Esophagus squamous epithelium (tissue), 5 donors: ENCODE measurements around the gene DOC2A. TPM values are rescaled to one million over a fixed set of nuclear protein-coding genes. Genes with fewer than 3 reads are reported as not detected.

Experiments used
- DNase-seq: peaks from one replicate; lab custom pipeline; 2025; lab: John Stamatoyannopoulos, UW
- H3K27ac ChIP-seq, 4 donors: fragments of 200-600 bp; sonication (generic); one replicate each; pipeline ENCODE4 v1.5.1; 2016 to 2019; ENCODE audit warnings: mild to moderate bottlenecking in 1 of 4
- H3K27me3 ChIP-seq, 4 donors: fragments of 200-600 bp; sonication (generic); 1 replicate in 3 of 4; 2 replicates in 1 of 4; pipeline versions ENCODE4 v1.5.1 to v1.6.0; 2017 to 2021; ENCODE audit warnings: antibody characterized with exemption in 1 of 4
- H3K36me3 ChIP-seq, 3 donors: fragments of 200-600 bp; sonication (generic); one replicate each; pipeline ENCODE4 v1.5.1; 2016 to 2019
- H3K4me1 ChIP-seq, 3 donors: fragments of 200-600 bp; sonication (generic); one replicate each; pipeline ENCODE4 v1.5.1; 2017 to 2019
- H3K4me3 ChIP-seq, 4 donors: fragments of 200-600 bp; sonication (generic); 1 replicate in 3 of 4; 2 replicates in 1 of 4; pipeline ENCODE4 v1.5.1; 2016 to 2019; ENCODE audit warnings: mild to moderate bottlenecking in 2 of 4, moderate library complexity in 1 of 4
- H3K9me3 ChIP-seq, 3 donors: fragments of 200-600 bp; sonication (generic); one replicate each; pipeline ENCODE4 v1.5.1; 2016 to 2019
- POLR2A ChIP-seq, 4 donors: fragments of 450-650 bp; IDR thresholded peaks; one replicate each; pipeline ENCODE4 v1.6.1; 2017; ENCODE audit warnings: antibody characterized with exemption in 4 of 4, mild to moderate bottlenecking in 4 of 4, moderate library complexity in 3 of 4
- WGBS, 2 donors: methylation state at CpG; one replicate each; pipeline ENCODE4 v1.1.5; 2018; 5-methylcytosine and 5-hydroxymethylcytosine counted together
- intact Hi-C: fragments of 100-400 bp; cut with DNase I; formaldehyde crosslinking; loops from one replicate; pipeline ENCODE4 v1.15.0; 2022
- total RNA-seq, 4 donors: library from RNA; depleted of rRNA; stranded (reverse); fragments of >200 nt; gene quantifications; one replicate each; pipeline ENCODE4 v1.1.0, GENCODE V29; 2016
- TF ChIP-seq, protein P1 (sequence below), 6 experiments: fragments of 450-650 bp in 4 of 6; fragments of 200-600 bp in 2 of 6; sonication (generic) in 2 of 6; IDR thresholded peaks; one replicate each; pipeline ENCODE4 v1.5.1; 2016 to 2019; ENCODE audit warnings: antibody characterized with exemption in 6 of 6, mild to moderate bottlenecking in 4 of 6, moderate library complexity in 4 of 6
- donor health status: DM: yes; HTN: yes; CAD: no.

Gene DOC2A
- total RNA-seq, 4 donors from 2014 or later, result 0.50 to 0.76 TPM; not detected in 2

- intact Hi-C loops, result no loop called here
- TF ChIP-seq POLR2A (IDR thresholded peaks at IDR 0.05), result no peak
- TF ChIP-seq, protein P1, sequence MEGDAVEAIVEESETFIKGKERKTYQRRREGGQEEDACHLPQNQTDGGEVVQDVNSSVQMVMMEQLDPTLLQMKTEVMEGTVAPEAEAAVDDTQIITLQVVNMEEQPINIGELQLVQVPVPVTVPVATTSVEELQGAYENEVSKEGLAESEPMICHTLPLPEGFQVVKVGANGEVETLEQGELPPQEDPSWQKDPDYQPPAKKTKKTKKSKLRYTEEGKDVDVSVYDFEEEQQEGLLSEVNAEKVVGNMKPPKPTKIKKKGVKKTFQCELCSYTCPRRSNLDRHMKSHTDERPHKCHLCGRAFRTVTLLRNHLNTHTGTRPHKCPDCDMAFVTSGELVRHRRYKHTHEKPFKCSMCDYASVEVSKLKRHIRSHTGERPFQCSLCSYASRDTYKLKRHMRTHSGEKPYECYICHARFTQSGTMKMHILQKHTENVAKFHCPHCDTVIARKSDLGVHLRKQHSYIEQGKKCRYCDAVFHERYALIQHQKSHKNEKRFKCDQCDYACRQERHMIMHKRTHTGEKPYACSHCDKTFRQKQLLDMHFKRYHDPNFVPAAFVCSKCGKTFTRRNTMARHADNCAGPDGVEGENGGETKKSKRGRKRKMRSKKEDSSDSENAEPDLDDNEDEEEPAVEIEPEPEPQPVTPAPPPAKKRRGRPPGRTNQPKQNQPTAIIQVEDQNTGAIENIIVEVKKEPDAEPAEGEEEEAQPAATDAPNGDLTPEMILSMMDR (IDR thresholded peaks at IDR 0.05), result peak; percentile 67 to 77 (median 70)
- H3K4me3 ChIP-seq, result peak overlapping the region in 1 of 4 donors; percentile 28
- H3K27ac ChIP-seq, result no peak overlapping the region
- peaks cover 0 to 39% (median 7%) of the 10 kb centered on the region in 4 donors for H3K27me3 ChIP-seq
- H3K36me3 ChIP-seq, result peaks cover 0 to 36% (median 5%) of the 10 kb centered on the region in 3 donors
- no peak for DNase-seq
- no peaks in the 10 kb centered on the region for H3K9me3 ChIP-seq
- H3K4me1 ChIP-seq, result peaks cover 1 to 20% (median 7%) of the 10 kb centered on the region in 3 donors
- WGBS, 2 donors, result 29 to 57% methylated on average over 4 to 18 of the region's 35 CpGs
Observed at GRCh38 chr16:30005341-30006094, 5.3 kb downstream of the DOC2A start.

DNA sequence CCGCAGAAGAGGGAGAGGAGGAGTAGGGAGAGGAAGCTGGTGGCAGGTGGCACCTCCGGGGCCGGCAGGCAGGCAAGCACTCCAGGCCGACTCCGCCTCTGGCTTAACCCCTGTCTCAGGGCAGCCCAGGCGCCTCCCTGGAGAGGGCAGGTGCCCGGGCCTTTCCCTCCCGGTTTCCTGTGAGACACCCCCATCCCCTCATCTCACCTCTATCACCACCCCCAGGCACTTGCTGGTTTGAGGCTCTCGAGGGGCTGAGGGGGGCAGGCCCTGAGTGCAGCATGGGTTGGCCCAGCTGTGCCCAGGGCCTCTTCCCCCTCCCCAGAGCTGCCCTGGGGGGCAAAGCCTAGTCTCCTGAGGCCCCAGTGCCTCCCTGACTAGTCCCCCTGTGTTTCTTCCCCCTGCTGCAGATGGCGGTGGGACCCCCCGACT lies 6.0 kb downstream of the DOC2A start:
- Histone ChIP-seq H3K36me3 (peaks cover 0 to 43% (median 6%) of the 10 kb centered on the region in 3 donors), H3K4me3 (no peak overlapping the region), H3K27me3 (peaks cover 0 to 32% (median under 1%) of the 10 kb centered on the region in 4 donors), H3K27ac (no peak overlapping the region), H3K9me3 (no peaks in the 10 kb centered on the region), H3K4me1 (peaks cover 0 to 13% (median under 1%) of the 10 kb centered on the region in 3 donors)
- TF ChIP-seq POLR2A (IDR thresholded peaks at IDR 0.05), result no peak
- TF ChIP-seq, protein P1 (IDR thresholded peaks at IDR 0.05), result no peak
- intact Hi-C loops, result no loop called here
- 38 to 40% methylated on average over 2 to 6 of the region's 11 CpGs for WGBS, 2 donors
- no peak for DNase-seq

GRCh38 chr16:30004424-30004776 lies 6.4 kb downstream of the DOC2A start:
- H3K27ac ChIP-seq, result no peak overlapping the region
- peaks cover 0 to 48% (median 6%) of the 10 kb centered on the region in 3 donors for H3K36me3 ChIP-seq
- no peak overlapping the region for H3K4me3 ChIP-seq
- intact Hi-C loops, result no loop called here
- no peak for DNase-seq
- TF ChIP-seq, protein P1 (IDR thresholded peaks at IDR 0.05), result no peak
- no peak for TF ChIP-seq POLR2A (IDR thresholded peaks at IDR 0.05)
- no peaks in the 10 kb centered on the region for H3K9me3 ChIP-seq
- peaks cover 0 to 10% (median 0%) of the 10 kb centered on the region in 3 donors for H3K4me1 ChIP-seq
- WGBS, 2 donors, result 62 to 80% methylated on average over 1 to 10 of the region's 19 CpGs
- H3K27me3 ChIP-seq, result peaks cover 0 to 27% (median 0%) of the 10 kb centered on the region in 4 donors

DNA sequence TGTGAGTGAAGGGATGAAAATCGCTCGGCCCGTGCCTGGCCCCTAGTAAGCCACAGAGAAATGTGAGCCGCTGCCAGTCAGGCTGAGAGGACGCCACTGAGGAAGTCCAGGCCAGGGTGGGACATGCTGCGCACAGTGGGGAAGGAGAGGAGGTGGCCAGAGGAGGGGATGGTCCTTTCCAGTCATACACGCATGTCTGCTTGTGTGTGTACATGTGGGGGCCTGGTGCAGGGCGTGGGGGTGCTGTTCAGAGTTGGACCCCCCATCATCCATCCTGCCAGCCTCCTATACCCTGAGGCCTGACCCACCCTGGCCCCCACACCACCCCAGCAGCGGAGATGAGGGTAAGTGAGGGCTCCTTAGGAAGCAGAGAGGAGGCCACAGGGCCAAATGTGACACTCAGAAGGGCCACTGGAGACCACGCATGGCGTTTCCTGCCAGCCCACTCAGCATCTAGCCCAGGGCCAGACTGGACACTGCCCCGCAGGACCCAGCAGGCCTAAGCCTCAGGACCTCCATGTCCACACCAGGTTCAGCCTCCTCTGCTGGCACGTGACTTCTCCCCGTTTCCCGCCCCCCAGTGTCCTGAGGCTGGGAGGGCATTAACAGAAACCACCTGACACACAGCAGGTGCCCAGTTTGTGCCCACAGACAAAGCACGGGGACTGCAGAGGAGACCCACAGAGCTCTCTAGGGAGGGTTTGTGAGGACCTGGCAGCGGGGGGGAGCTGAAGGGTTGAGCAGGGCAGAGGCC lies 7.0 kb downstream of the DOC2A start:
- DNase-seq, result no peak
- Histone ChIP-seq H3K4me1 (peaks cover 0 to 10% (median 0%) of the 10 kb centered on the region in 3 donors), H3K9me3 (no peaks in the 10 kb centered on the region), H3K27me3 (peaks cover 0 to 22% (median 0%) of the 10 kb centered on the region in 4 donors), H3K36me3 (peaks cover 0 to 53% (median 10%) of the 10 kb centered on the region in 3 donors), H3K27ac (no peak overlapping the region), H3K4me3 (no peak overlapping the region)
- intact Hi-C loops, result no loop called here
- TF ChIP-seq, protein P1 (IDR thresholded peaks at IDR 0.05), result no peak
- TF ChIP-seq POLR2A (IDR thresholded peaks at IDR 0.05), result no peak
- WGBS, 2 donors, result 64 to 90% methylated on average over 2 to 3 of the region's 17 CpGs
